GM19023 (cell line): ENCODE results near the gene JPH3.

ENCODE experiments used
- ATAC-seq: cut with Tn5 transposase; IDR thresholded peaks from one replicate; pipeline ENCODE4 v1.9.1; 2021; ENCODE audit warnings: mild to moderate bottlenecking, moderate library complexity; ENCODE audit not compliant: unreplicated experiment

JPH3 gene

DNA sequence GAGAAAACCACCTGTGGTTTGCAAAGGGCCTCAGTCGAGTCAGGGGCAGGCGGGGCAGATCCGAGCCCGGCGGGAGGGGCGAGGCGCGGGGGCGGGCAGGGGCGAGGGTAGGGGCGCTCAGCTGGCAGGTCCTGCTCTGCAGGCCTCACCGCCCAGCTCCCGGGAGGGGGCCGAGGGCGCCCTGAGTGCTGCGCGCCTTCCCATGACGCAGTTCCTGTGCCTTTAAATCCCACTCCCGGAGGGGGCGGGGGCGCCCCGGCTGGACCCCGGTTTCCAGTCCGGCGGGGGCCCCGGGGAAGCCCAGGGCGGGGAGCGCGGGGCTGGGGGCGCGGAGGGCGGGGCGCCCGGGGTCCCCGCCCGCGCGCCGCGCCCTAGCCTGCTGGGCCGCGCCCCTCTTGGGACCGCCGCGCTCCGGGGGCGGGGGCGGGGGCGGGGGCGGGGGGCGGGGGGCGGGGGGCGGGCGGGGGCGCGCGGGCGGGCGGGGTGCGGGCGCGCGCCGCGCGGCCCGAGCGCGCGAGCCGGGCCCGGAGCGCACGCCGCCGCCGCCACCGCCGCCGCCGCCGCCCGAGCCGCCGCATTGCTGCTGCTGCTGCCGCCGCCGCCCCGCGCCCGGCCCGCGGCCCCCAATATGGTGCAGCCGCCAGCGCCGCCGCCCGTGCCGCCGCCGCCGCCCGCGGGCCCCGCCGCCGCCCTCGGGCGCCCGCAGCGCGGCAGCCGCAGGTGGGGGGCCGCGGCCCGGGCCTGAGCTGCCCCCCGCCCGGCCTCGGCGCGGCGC is at the start of gene JPH3:
JPH3 (plus strand) TSS at position 508 of the 775 bp plus-strand sequence. CDS start 639 bp downstream, outside the sequence.
- no peak for ATAC-seq

DNA sequence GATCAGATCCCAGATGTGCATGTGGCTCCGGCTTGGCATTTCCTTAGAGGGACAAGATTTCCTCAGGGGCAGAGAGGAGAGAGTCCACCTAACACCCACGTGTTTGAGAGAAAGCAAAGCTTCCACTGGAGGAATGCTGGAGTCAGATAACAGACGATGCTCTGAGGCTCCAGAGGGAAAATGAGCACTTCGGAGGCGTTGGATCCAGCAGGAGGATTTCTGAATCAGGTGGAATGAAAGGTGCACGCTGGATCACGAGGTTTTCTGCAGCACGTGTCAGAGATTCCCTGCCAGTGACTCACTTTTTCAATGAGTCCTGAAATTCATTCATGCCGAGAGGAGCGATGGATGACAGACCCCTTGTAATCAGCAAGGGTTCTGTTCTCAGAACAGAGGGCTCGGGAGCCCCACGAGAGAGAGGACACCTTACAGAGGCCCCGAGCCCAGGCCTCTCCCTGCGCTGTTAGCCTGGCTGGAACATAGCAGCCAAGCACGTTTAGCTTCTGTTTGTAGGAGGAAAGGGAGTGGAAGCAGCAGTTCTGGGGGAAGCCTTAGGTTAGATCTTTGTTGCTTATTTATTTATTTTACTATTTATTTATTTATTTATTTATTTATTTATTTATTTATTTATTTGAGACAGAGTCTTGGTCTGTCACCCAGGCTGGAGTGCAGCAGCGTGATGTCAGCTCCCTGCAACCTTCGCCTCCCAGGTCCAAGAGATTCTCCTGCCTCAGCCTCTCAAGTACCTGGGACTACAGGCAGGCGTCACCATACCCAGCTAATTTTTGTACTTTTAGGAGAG is 49.3 kb upstream of the JPH3 start:
- ATAC-seq: no peak

DNA sequence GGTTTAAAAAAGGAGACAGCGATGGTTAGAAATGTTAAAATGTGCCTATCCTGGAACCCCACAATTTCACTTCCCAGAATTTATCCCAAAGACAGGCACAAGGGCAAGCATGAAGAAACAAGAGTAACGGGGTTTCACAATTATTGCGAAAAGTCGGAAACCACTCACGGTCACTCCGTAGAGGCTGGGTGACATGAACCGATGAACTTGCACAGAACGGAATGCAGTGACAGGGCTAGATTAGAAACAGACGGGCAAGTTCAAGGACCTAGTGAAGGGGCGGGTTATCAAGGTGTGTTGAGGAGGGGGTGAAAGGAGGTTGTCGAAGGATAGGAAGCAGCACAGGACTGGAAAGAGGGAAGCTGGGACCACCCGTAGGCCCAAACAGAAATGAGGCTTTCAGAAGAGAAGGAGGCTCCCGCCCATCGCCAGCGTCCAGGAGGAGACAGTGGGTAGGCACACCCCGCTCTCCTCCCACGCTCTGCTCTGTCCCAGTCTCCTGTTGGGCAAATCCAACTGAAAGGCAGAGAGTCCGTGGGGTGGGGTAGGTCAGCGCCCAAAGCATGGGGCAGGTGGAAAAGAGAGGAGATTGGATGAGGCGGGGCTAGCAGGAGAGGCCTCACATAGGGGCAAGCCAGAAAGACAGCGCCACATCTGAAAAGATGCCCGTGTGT is 47.4 kb upstream of the JPH3 start:
- ATAC-seq: no peak

DNA sequence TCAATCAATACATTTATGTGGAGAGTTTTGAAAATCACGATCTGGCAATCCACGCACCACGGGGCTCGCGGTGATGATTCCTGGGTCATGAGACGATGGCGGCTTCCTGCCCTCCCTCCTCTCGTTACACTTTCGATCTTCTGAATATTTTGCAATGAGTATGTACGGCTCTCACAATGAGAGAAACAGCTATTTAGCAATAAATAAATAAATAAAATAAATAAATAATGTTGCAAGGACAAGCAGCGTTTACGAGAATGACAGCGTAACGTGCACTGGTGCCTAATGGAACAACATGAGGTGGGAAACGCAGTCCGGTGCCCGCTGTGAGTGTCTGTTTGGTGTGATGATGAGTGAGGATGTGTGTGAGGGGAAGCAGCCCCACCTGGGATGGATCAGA is 46.7 kb upstream of the JPH3 start:
- no peak for ATAC-seq

DNA sequence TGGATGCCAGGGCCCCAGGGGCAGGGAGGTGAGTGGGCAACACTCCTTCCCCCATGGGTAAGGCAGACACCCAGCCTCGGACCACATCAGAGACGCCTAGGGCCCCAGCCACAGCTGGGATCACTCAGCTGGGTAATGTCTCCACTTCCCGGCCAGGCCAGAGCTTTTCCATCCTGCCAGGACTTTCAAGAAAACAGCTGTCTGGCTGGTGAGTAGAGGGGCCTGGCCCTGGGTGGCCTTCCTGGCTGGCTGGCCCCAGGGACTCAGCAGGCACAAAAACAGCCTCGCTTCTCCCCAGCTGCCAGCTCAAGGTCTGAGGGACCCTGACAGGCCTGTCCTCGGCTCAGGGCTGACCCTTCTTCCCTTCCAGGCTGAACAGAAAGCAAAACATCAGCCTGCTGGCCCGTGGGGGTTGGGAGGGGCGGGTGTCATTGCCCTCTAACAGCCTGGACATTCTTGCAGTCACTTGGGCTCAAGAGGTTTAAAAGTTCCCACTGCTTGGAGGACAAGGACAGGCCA is 45.3 kb upstream of the JPH3 start:
- no peak for ATAC-seq

DNA sequence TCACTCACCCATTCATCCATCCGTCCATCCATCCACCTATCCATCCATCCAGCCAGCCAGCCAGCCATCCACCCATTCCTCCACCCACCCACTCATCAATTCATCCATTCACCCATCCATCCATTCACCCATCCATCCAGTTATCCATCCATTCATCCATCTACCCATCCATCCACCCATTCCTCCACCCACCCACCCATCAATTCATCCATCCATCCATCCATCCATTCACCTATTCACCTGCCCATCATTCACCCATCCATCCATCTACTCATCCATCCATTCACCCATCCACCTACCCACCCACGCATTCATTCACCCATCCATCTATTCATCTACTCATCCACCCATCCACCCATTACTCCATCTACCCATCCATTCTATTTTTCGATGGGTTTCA is 43.6 kb upstream of the JPH3 start:
- ATAC-seq: no peak

DNA sequence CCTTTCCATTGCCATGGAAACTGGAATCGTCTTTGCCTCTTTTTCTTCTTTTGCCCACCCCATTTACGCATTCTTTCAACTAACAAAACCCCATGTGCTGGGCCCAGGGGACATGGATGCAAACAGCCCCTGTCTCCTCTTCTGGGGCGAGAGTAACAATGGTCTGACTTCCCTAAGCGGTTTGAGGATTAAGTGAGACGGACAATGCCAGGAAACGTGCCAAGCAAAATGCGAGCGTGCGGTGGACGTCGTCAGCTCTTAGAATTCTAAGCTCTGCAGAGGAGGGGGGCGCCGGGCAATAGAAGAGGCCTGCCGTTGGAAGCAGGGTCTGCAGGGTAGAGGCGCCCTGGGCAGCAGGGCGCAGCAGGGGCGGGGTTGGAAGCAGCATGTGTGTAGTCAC is 42.4 kb upstream of the JPH3 start:
- no peak for ATAC-seq

DNA sequence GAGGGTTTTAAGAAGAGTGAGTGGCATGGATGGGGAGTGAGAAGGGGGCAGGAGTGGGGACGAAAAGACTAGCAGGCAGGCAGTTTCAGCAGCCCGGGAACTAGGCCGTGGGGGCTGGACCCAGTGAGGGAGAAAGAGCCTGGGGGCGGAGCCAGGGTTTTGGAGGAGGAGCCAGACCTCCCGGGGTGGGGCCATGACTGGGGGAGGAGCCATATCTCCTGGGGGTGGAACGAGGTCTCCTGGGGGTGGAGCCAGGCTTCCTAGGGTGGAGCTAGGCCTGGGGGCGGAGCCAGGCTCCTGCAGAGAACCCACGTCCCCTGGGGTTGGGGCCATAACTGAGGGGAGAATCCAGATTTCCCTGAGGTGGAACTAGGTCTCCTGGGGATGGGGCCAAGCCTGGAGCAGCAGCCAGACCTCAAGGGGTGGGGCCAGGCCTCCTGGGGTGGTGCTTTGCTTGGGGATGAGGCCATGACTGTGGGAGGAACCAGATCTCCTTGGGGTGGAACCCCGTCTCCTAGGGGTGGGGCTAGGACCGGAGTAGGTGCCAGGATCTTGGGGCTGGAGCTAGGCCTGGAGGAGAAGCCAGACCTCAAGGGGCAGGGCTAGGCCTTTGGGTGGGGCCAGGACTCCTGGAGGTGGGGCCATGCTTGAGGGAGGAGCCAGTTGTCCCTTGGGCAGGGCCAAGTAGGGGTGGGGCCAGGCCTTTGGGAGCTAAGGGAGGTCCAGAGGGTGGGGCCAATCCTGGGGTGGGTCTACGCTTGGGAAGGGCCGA is 41.7 kb upstream of the JPH3 start:
- no peak for ATAC-seq

DNA sequence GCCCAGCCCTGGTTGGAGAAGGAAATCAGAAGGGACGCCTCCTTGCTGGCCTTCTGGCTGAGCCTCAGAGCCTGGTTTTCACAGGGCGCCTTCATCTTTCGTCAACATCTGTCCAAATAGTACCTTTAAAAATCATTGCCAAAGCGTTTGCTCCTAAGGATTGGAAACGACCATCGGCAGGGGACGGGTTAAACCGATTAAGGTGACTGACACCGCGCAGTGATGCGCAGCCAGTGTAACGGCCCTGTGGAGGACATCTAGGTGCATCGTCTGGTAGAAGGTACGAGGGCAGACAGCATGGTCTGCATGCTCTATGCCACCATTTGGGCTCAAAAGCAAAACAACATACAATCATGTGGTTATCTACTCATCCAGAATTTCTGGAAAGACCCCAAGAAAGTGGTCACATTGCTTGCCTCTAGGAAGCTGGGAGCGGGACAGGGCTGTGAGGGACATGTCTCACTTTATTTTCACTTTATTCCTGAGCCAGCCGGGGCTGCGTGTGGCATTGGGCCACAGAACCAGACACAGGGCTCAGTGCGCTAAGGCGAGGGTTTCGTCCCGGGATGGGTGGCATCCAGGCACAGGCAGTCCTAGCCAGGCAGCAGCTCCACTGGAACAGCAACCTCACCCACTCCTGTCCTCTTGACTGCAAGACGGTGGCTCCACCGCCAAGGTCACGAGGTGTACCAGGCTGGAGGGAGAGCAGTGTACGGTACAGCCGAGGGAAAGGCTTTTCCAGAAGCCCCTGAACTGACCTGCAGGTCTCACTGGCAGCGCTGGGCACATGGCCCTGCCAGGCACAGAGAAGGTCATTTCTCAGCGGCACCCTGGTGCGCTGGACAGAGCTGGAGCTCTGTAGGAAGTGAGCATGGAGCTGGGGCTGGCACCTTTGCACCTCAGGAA is 40.9 kb upstream of the JPH3 start:
- ATAC-seq: no peak

DNA sequence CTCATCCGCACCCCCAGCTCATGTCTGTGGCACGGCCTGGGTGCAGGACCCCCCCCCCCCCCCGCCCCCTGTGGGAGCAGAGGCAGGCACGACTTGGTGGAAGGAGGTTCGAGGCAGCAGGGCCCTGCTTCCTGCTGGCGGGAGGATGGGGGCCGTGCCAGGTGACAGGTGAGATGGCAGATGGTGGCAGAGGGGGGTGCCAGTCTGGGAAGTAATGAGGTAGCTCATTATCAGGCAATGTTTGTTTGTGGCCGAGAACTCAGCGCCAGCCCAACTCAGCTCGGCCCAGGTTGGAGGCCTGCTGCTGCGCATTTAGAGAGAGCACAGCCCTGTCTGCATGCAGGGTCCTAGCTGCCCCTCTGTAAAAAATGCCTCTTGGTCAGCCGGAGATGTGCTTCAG is 40.1 kb upstream of the JPH3 start:
- no peak for ATAC-seq

DNA sequence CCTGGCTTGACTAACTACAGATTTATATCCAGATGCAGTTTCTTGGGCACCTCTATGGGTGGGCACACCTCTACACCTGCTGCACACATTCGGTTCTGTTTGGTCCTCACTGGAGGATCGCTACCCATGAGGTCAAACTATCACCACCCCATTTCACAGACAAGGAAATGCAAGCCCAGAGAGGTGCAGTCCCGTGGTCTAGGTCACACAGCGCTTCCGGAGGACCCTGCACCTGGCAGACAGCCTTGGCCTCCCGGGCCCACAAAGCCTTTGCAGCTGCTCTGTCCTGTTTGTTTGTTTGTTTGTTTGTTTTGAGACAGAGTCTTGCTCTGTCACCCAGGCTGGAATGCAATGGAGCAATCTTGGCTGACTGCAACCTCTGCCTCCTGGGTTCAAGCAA is 39.3 kb upstream of the JPH3 start:
- no peak for ATAC-seq

DNA sequence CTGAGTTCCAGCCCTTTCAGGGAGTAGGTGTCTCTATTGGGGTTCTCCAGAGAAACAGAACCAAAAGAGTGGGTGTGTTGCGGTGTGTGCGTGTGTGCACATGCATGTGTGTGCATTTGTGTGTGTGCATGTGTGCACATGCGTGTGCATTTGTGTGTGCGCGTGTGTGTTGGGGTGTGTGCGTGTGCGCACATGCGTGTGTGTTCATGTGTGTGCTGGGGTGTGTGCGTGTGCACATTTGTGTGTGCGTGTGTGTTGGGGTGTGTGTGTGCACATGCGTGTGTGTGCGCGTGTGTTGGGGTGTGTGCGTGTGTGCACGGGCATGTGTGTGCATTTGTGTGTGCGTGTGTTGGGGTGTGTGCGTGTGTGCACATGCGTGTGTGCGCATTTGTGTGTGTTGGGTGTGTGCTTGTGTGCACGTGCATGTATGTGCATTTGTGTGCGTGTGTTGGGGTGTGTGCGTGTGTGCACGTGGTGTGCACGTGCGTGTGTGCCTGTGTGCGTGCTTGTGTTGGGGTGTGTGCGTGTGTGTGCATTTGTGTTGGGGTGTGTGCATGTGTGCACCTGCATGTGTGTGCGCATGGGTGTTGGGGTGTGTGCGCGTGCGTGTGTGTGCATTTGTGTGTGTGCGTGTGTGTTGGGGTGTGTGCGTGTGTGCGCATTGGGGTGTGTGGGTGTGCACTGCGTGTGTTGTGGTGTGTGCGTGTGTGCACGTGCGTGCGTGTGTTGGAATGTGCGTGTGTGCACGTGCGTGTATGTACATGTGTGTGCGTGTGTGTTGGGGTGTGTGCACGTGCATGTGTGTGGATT is 38.4 kb upstream of the JPH3 start:
- no peak for ATAC-seq

DNA sequence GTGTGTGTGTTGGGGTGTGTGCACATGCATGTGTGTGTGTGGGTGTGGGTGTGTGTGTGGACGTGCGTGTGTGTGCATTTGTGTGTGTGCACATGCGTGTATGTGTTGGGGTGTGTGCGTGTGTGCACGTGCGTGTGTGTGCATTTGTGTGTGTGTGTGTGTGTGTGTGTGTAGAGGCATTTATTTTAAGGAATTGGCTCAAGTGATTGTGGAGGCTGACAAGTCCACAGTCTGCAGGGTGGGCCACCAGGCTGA is 37.9 kb upstream of the JPH3 start:
- ATAC-seq: no peak

DNA sequence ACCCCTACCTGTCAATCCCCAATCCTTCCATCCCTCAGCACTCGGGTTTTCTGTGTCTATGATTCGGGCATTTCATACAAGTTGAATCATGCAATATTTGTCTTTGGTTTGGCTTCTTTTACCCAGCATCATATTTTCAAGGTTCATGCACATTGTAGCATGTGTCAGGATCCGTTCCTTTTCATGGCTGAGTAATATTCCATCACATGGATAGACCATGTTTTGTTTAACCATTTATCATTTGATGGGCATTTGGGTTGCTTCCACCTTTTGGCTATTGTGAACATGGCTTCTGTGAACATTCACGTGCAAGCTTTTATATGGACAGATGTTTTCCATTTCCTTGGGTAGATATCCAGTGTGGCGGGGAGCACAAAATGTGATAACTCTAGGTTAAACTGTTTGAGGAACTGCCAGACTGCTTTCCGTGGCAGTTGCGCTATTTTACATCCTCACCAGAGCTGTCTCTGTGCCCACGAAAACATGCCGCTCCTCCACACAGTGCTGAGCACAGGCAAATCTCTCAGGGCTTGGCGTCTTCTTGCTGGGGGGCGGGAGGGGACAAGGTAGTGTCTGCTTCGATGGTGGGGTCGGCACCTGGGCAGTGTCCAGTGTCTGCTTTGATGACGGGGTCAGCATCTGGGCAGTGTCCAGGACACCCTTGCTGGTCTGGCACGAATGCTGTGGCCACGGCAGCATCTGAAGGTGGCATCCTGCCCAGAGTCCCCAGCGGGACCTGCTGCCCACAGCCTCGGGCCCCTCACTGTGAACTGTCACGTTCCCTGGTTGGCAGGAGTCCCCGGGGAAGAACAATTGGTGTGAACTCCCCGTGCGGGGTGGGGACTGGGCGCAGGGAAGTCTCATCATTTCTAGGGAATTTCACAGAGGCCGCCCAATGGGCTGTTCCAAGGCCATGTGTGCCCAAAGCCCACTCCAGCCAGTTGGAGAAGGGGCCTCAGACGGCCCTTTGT is 32.4 kb upstream of the JPH3 start:
- ATAC-seq: no peak

DNA sequence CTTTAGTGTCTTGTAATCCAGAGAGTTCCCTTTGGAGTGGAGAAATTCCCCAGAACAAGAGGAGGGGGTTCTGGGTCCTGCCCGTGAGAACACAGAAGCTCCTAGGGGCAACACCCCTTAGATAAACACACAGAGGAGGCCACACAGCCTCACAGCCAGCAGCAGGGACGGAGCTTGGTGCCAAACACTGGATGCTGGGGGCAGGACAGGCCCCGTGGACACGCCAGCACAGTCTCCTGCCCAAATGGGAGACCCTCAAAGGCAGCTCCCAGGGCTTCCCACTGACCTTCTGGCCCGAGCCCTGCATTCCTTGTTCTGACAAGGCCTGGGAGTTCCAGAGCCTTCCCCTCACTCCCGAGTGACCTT is 31.8 kb upstream of the JPH3 start:
- no peak for ATAC-seq

DNA sequence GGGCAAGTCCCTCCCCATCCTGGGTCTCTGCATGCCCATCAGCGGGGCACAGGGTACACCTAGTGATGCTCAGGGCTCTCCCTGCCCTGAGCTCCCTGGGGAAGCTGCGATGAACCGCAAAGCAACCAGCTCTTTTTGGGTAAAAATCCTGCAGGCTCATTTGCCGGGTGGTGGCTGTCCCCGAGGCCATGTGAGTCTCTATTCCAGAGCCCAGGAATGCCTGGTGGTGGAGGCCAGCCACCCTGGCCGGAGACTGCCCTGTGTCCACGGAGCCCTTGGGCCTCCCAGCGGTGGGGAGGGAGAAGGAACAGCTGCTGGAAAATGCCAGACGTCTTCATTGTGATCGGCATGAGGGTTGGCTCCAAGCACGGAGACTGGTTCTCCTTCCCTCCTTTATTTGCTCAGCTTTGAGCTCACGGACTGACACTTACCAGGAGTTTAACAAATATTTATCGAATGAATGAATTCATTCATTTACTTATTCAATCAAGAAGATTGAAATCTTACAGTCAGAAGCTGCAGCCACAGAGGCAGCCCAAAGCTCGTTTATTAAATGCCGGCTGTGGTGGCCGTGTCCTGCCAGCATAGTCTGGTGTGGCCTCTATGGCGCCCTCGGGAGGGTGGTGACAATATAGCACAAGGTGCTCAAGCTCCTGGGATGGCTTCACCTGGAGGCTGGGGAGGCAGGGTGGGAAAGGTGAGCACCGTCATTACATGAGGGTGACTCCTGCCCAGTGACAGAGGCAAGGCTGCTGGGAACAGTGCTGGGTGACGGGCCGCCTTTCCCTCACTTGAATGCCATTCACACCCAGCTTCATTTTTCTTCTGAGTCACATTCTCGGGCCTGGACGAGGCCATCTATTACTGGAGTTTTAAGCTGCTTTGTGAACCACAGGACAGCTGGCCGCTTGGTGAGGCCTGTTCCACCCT is 31.1 kb upstream of the JPH3 start:
- ATAC-seq: no peak

DNA sequence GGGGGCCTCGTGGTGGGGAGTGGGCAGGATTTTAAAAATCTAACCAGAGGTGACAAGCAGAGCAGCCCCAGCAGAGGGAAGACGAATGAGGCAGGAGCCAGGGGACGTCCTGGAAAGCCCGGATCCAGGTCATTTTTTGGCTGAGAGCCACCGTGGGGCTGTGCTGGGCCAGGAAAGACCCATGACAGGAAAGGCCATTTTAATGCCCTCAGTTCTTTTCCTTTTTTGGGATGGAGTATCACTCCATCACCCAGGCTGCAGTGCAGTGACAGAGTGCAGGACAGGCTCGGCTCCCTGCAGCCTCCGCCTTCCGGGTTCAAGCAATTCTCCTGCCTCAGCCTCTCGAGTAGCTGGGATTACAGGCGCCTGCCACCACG is 30.5 kb upstream of the JPH3 start:
- no peak for ATAC-seq
